Progenitor cell of endocrine pancreas (in vitro differentiated cells): ENCODE data around the gene MAGEL2. TPM values are rescaled to one million over a fixed set of nuclear protein-coding genes. Genes with fewer than 3 reads are reported as not detected.

Experiments
- DNase-seq: peaks from one replicate; pipeline ENCODE4 v3.0.0; 2021; ENCODE audit warnings: low spot score; ENCODE audit not compliant: unreplicated experiment
- H3K27ac Mint-ChIP-seq: 2 replicates; pipeline ENCODE4 v1.8.0; 2021; ENCODE audit warnings: mild to moderate bottlenecking, moderate library complexity, mixed read lengths
- H3K27me3 Mint-ChIP-seq: 2 replicates; pipeline ENCODE4 v1.8.0; 2021; ENCODE audit warnings: mixed read lengths
- H3K36me3 Mint-ChIP-seq: 2 replicates; pipeline ENCODE4 v1.8.0; 2022; ENCODE audit warnings: mixed read lengths; ENCODE audit not compliant: insufficient read depth
- H3K4me1 Mint-ChIP-seq: 2 replicates; pipeline ENCODE4 v1.8.0; 2021; ENCODE audit warnings: low read depth, mixed read lengths
- H3K4me3 Mint-ChIP-seq: 2 replicates; pipeline ENCODE4 v1.8.0; 2021; ENCODE audit warnings: low read depth, mild to moderate bottlenecking, moderate library complexity, mixed read lengths
- H3K9me3 Mint-ChIP-seq: 2 replicates; pipeline ENCODE4 v1.8.0; 2021; ENCODE audit warnings: low read depth, mixed read lengths
- CTCF ChIP-seq: fragments of 200-600 bp; sonication (generic); IDR thresholded peaks from one replicate; pipeline ENCODE4 v1.5.0; 2021; ENCODE audit warnings: antibody characterized with exemption, mild to moderate bottlenecking; ENCODE audit not compliant: unreplicated experiment
- total RNA-seq: library from RNA; stranded (reverse); gene quantifications from 2 replicates; pipeline ENCODE4 v1.2.1, GENCODE V29; 2021

MAGEL2 gene
- total RNA-seq, 1 donor from 2014 or later = 16.1 TPM

- no peaks in the 10 kb centered on the region for H3K36me3 Mint-ChIP-seq
- H3K27me3 Mint-ChIP-seq = no peaks in the 10 kb centered on the region
- DNase-seq = no peak
- H3K4me1 Mint-ChIP-seq = peaks cover 3% of the 10 kb centered on the region
- H3K4me3 Mint-ChIP-seq = no peak overlapping the region
- no peak overlapping the region for H3K27ac Mint-ChIP-seq
- no peak for TF ChIP-seq CTCF
- peaks cover 20% of the 10 kb centered on the region for H3K9me3 Mint-ChIP-seq
Measured at GRCh38 chr15:23594252-23594770, 53.4 kb downstream of the MAGEL2 start.

Other genes with a start within 250 kb of the MAGEL2 start
- gene GOLGA6L2, start 200.6 kb downstream of the MAGEL2 start, total RNA-seq = 0.12 and 0.16 TPM in 2 replicates
- gene MKRN3, start 82.2 kb downstream of the MAGEL2 start, total RNA-seq = 0.24 and 0.46 TPM in 2 replicates
- gene NDN, start 39.4 kb upstream of the MAGEL2 start, total RNA-seq = 46.9 and 51.8 TPM in 2 replicates